HEK293 (cell line): Measurements from ENCODE around the gene ATP6V0E2.

Experiments used
- FEZF1 ChIP-seq: fragments of 450-650 bp; formaldehyde crosslinking; IDR thresholded peaks from 2 replicates; pipeline ENCODE4 v1.5.1; 2016; ENCODE audit warnings: missing biosample characterization, missing genetic modification characterization
- GLIS2 ChIP-seq: fragments of 450-650 bp; formaldehyde crosslinking; IDR thresholded peaks from 2 replicates; pipeline ENCODE4 v1.5.1; 2016; ENCODE audit warnings: missing biosample characterization, missing genetic modification characterization
- SALL2 ChIP-seq: fragments of 450-650 bp; formaldehyde crosslinking; IDR thresholded peaks from 2 replicates; pipeline ENCODE4 v1.5.0; 2017; ENCODE audit warnings: missing biosample characterization, mild to moderate bottlenecking, missing genetic modification characterization, borderline replicate concordance
- ZBTB21 ChIP-seq: fragments of 450-650 bp; formaldehyde crosslinking; IDR thresholded peaks from 2 replicates; pipeline ENCODE4 v1.5.1; 2017; ENCODE audit warnings: missing biosample characterization, missing genetic modification characterization
- ZBTB7A ChIP-seq: fragments of 450-650 bp; formaldehyde crosslinking; IDR thresholded peaks from 2 replicates; pipeline ENCODE4 v1.5.1; 2016; ENCODE audit warnings: low read depth, missing biosample characterization, missing genetic modification characterization
- ZFP69B ChIP-seq: fragments of 450-650 bp; formaldehyde crosslinking; IDR thresholded peaks from 2 replicates; pipeline ENCODE4 v1.5.1; 2016; ENCODE audit warnings: missing biosample characterization, missing genetic modification characterization
- ZNF16 ChIP-seq: fragments of 450-650 bp; formaldehyde crosslinking; IDR thresholded peaks from 2 replicates; pipeline ENCODE4 v1.5.1; 2016; ENCODE audit warnings: low read depth, missing biosample characterization, missing genetic modification characterization
- ZNF23 ChIP-seq: fragments of 450-650 bp; formaldehyde crosslinking; IDR thresholded peaks from 2 replicates; pipeline ENCODE4 v1.5.1; 2016; ENCODE audit warnings: missing biosample characterization, missing genetic modification characterization, borderline replicate concordance
- ZNF324 ChIP-seq: fragments of 450-650 bp; formaldehyde crosslinking; IDR thresholded peaks from 2 replicates; pipeline ENCODE4 v1.5.1; 2016; ENCODE audit warnings: missing biosample characterization, missing genetic modification characterization
- ZNF391 ChIP-seq: fragments of 450-650 bp; formaldehyde crosslinking; IDR thresholded peaks from 2 replicates; pipeline ENCODE4 v1.5.1; 2016; ENCODE audit warnings: low read depth, missing biosample characterization, missing genetic modification characterization, borderline replicate concordance
- ZNF510 ChIP-seq: fragments of 450-650 bp; formaldehyde crosslinking; IDR thresholded peaks from 2 replicates; pipeline ENCODE4 v1.5.1; 2018; ENCODE audit warnings: mild to moderate bottlenecking, missing genetic modification characterization, missing biosample characterization; ENCODE audit not compliant: insufficient replicate concordance
- ZNF544 ChIP-seq: fragments of 450-650 bp; formaldehyde crosslinking; IDR thresholded peaks from 2 replicates; pipeline ENCODE4 v1.5.0; 2017; ENCODE audit warnings: missing biosample characterization, missing genetic modification characterization
- ZNF548 ChIP-seq: fragments of 450-650 bp; formaldehyde crosslinking; IDR thresholded peaks from 2 replicates; pipeline ENCODE4 v1.5.1; 2016; ENCODE audit warnings: missing biosample characterization, missing genetic modification characterization
- ZNF561 ChIP-seq: fragments of 450-650 bp; IDR thresholded peaks from 2 replicates; pipeline ENCODE4 v1.5.1; 2018; ENCODE audit warnings: missing biosample characterization, missing genetic modification characterization, borderline replicate concordance
- ZNF621 ChIP-seq: fragments of 450-650 bp; formaldehyde crosslinking; IDR thresholded peaks from 2 replicates; pipeline ENCODE4 v1.5.1; 2017; ENCODE audit warnings: missing biosample characterization, missing genetic modification characterization
- ZNF768 ChIP-seq: fragments of 450-650 bp; formaldehyde crosslinking; IDR thresholded peaks from 2 replicates; pipeline ENCODE4 v1.5.1; 2018; ENCODE audit warnings: missing biosample characterization, mild to moderate bottlenecking, missing genetic modification characterization
- ZNF791 ChIP-seq: fragments of 450-650 bp; formaldehyde crosslinking; IDR thresholded peaks from 2 replicates; pipeline ENCODE4 v1.5.1; 2016; ENCODE audit warnings: missing biosample characterization, missing genetic modification characterization
- TF ChIP-seq, protein P1 (sequence below): fragments of 450-650 bp; formaldehyde crosslinking; optimal IDR thresholded peaks from 2 replicates; pipeline ENCODE3; 2016; ENCODE audit warnings: missing biosample characterization, mild to moderate bottlenecking, missing genetic modification characterization
- TF ChIP-seq, protein P2 (sequence below): fragments of 450-650 bp; formaldehyde crosslinking; IDR thresholded peaks from 2 replicates; pipeline ENCODE4 v1.5.1; 2016; ENCODE audit warnings: missing biosample characterization, missing genetic modification characterization, borderline replicate concordance
- TF ChIP-seq, protein P3 (sequence below): sonication (generic); formaldehyde crosslinking; IDR thresholded peaks from 2 replicates; pipeline ENCODE4 v1.8.1; 2022; ENCODE audit warnings: mild to moderate bottlenecking, moderate library complexity, missing genetic modification reagents
- TF ChIP-seq, protein P4 (sequence below): fragments of 450-650 bp; formaldehyde crosslinking; IDR thresholded peaks from 2 replicates; pipeline ENCODE4 v1.5.1; 2017; ENCODE audit warnings: missing biosample characterization, missing genetic modification characterization
- TF ChIP-seq, protein P5 (sequence below): fragments of 450-650 bp; formaldehyde crosslinking; IDR thresholded peaks from 2 replicates; pipeline ENCODE4 v1.5.1; 2016; ENCODE audit warnings: missing biosample characterization, missing genetic modification characterization, borderline replicate concordance
- TF ChIP-seq, protein P6 (sequence below): fragments of 450-650 bp; formaldehyde crosslinking; IDR thresholded peaks from 2 replicates; pipeline ENCODE4 v1.5.1; 2016; ENCODE audit warnings: missing biosample characterization, missing genetic modification characterization

Gene ATP6V0E2

DNA sequence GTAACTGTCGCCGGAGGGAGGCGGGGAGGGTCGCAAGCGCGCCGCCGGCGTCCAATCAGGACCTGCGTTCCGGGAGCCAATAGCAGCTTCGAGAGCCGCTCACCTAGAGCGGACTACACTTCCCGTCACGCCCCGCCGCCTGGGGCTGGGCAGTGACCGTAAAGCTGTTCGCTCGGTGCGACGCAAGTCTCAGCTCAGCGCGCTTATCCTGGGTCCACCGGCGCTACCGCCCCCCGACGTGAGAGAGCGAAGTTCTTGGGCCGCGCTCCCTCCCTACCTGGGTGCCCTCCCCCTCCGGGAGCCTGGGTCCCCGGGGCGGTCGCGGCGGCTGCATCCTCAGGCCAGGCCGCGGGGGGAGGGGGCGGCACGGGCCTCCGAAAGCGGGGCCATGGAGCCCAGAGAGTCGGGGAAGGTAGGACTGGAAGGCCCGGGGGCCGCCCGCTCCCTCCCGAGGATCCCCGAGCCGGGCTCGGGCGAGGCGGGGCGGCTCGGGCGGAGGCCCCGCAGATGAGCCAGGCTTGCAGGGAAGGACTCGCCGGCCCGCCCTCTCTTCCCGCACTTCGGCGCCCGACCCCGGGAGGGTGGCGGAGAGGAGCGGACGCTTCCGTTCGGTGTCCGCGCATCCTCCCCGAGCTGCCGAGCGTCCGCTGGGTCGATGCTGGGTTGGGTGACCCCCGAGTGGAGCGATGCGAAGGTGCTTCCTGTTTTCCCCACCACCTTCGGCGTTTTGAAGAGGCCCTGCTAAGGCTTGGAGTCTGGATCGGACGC, 35.4 kb upstream of the ATP6V0E2 start, which contains the start of gene ZNF862 (continued):
- TF ChIP-seq, protein P1, sequence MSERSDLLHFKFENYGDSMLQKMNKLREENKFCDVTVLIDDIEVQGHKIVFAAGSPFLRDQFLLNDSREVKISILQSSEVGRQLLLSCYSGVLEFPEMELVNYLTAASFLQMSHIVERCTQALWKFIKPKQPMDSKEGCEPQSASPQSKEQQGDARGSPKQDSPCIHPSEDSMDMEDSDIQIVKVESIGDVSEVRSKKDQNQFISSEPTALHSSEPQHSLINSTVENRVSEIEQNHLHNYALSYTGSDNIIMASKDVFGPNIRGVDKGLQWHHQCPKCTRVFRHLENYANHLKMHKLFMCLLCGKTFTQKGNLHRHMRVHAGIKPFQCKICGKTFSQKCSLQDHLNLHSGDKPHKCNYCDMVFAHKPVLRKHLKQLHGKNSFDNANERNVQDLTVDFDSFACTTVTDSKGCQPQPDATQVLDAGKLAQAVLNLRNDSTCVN (tag by site-specific recombination) = peak; percentile 89
- TF ChIP-seq ZNF510 (tag by site-specific recombination) (no peak), ZNF548 (no peak), ZNF561 (tag by site-specific recombination) (peak; percentile 98), ZBTB7A (tag by site-specific recombination) (peak; percentile 63; the same call in 1 of the 2 replicates), SALL2 (tag by site-specific recombination) (no peak), ZFP69B (peak; percentile 97), ZNF544 (tag by site-specific recombination) (no peak), ZNF23 (tag by site-specific recombination) (no peak), FEZF1 (no peak), ZBTB21 (tag by site-specific recombination) (no peak), ZNF391 (tag by site-specific recombination) (peak; percentile 53; the same call in 1 of the 2 replicates), ZNF791 (no peak), ZNF324 (tag by site-specific recombination) (0 out of 2 replicates have a peak, but pooled peaks have one; percentile 45), ZNF621 (tag by site-specific recombination) (no peak), ZNF768 (no peak), ZNF16 (no peak), GLIS2 (tag by site-specific recombination) (peak; percentile 85)
- TF ChIP-seq, protein P2, sequence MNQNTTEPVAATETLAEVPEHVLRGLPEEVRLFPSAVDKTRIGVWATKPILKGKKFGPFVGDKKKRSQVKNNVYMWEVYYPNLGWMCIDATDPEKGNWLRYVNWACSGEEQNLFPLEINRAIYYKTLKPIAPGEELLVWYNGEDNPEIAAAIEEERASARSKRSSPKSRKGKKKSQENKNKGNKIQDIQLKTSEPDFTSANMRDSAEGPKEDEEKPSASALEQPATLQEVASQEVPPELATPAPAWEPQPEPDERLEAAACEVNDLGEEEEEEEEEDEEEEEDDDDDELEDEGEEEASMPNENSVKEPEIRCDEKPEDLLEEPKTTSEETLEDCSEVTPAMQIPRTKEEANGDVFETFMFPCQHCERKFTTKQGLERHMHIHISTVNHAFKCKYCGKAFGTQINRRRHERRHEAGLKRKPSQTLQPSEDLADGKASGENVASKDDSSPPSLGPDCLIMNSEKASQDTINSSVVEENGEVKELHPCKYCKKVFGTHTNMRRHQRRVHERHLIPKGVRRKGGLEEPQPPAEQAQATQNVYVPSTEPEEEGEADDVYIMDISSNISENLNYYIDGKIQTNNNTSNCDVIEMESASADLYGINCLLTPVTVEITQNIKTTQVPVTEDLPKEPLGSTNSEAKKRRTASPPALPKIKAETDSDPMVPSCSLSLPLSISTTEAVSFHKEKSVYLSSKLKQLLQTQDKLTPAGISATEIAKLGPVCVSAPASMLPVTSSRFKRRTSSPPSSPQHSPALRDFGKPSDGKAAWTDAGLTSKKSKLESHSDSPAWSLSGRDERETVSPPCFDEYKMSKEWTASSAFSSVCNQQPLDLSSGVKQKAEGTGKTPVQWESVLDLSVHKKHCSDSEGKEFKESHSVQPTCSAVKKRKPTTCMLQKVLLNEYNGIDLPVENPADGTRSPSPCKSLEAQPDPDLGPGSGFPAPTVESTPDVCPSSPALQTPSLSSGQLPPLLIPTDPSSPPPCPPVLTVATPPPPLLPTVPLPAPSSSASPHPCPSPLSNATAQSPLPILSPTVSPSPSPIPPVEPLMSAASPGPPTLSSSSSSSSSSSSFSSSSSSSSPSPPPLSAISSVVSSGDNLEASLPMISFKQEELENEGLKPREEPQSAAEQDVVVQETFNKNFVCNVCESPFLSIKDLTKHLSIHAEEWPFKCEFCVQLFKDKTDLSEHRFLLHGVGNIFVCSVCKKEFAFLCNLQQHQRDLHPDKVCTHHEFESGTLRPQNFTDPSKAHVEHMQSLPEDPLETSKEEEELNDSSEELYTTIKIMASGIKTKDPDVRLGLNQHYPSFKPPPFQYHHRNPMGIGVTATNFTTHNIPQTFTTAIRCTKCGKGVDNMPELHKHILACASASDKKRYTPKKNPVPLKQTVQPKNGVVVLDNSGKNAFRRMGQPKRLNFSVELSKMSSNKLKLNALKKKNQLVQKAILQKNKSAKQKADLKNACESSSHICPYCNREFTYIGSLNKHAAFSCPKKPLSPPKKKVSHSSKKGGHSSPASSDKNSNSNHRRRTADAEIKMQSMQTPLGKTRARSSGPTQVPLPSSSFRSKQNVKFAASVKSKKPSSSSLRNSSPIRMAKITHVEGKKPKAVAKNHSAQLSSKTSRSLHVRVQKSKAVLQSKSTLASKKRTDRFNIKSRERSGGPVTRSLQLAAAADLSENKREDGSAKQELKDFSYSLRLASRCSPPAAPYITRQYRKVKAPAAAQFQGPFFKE = no peak
- TF ChIP-seq, protein P3, sequence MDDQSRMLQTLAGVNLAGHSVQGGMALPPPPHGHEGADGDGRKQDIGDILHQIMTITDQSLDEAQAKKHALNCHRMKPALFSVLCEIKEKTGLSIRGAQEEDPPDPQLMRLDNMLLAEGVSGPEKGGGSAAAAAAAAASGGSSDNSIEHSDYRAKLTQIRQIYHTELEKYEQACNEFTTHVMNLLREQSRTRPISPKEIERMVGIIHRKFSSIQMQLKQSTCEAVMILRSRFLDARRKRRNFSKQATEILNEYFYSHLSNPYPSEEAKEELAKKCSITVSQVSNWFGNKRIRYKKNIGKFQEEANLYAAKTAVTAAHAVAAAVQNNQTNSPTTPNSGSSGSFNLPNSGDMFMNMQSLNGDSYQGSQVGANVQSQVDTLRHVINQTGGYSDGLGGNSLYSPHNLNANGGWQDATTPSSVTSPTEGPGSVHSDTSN (CRISPR knock-in tag) = peak; percentile 53; the same call in 1 of the 2 replicates
- TF ChIP-seq, protein P4, sequence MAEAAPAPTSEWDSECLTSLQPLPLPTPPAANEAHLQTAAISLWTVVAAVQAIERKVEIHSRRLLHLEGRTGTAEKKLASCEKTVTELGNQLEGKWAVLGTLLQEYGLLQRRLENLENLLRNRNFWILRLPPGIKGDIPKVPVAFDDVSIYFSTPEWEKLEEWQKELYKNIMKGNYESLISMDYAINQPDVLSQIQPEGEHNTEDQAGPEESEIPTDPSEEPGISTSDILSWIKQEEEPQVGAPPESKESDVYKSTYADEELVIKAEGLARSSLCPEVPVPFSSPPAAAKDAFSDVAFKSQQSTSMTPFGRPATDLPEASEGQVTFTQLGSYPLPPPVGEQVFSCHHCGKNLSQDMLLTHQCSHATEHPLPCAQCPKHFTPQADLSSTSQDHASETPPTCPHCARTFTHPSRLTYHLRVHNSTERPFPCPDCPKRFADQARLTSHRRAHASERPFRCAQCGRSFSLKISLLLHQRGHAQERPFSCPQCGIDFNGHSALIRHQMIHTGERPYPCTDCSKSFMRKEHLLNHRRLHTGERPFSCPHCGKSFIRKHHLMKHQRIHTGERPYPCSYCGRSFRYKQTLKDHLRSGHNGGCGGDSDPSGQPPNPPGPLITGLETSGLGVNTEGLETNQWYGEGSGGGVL (tag by site-specific recombination) = peak; percentile 99
- TF ChIP-seq, protein P5, sequence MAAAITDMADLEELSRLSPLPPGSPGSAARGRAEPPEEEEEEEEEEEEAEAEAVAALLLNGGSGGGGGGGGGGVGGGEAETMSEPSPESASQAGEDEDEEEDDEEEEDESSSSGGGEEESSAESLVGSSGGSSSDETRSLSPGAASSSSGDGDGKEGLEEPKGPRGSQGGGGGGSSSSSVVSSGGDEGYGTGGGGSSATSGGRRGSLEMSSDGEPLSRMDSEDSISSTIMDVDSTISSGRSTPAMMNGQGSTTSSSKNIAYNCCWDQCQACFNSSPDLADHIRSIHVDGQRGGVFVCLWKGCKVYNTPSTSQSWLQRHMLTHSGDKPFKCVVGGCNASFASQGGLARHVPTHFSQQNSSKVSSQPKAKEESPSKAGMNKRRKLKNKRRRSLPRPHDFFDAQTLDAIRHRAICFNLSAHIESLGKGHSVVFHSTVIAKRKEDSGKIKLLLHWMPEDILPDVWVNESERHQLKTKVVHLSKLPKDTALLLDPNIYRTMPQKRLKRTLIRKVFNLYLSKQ (tag by site-specific recombination) = no peak
- TF ChIP-seq, protein P6, sequence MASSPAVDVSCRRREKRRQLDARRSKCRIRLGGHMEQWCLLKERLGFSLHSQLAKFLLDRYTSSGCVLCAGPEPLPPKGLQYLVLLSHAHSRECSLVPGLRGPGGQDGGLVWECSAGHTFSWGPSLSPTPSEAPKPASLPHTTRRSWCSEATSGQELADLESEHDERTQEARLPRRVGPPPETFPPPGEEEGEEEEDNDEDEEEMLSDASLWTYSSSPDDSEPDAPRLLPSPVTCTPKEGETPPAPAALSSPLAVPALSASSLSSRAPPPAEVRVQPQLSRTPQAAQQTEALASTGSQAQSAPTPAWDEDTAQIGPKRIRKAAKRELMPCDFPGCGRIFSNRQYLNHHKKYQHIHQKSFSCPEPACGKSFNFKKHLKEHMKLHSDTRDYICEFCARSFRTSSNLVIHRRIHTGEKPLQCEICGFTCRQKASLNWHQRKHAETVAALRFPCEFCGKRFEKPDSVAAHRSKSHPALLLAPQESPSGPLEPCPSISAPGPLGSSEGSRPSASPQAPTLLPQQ (tag by site-specific recombination) = peak; percentile 98
